Neuronal stem cell (in vitro differentiated cells): Measurements from ENCODE around the gene CALCOCO1.

Source experiments
- DNase-seq: peaks from one replicate; pipeline ENCODE4 v3.0.0-alpha.2; 2013; ENCODE audit warnings: low spot score
- H2AFZ ChIP-seq: one replicate; pipeline ENCODE4 v1.6.1; 2013; ENCODE audit warnings: mild to moderate bottlenecking, low read length, inconsistent platforms
- H2AK5ac ChIP-seq: 2 replicates; pipeline ENCODE4 v1.6.1; 2013; ENCODE audit warnings: low read depth, mild to moderate bottlenecking, inconsistent platforms, low read length, moderate library complexity, mixed read lengths
- H2BK120ac ChIP-seq: 2 replicates; pipeline ENCODE4 v1.6.1; 2013; ENCODE audit warnings: low read depth, mild to moderate bottlenecking, inconsistent platforms, low read length, moderate library complexity, mixed read lengths
- H2BK12ac ChIP-seq: one replicate; pipeline ENCODE4 v1.6.1; 2013; ENCODE audit warnings: low read length, inconsistent platforms
- H2BK15ac ChIP-seq: 2 replicates; pipeline ENCODE4 v1.6.1; 2013; ENCODE audit warnings: mild to moderate bottlenecking, low read length, inconsistent platforms, mixed read lengths
- H2BK5ac ChIP-seq: one replicate; pipeline ENCODE4 v1.6.1; 2013; ENCODE audit warnings: inconsistent platforms, mild to moderate bottlenecking, low read length, moderate library complexity
- H3K14ac ChIP-seq: one replicate; pipeline ENCODE4 v1.6.1; 2013; ENCODE audit warnings: low read length, inconsistent platforms
- H3K18ac ChIP-seq: 2 replicates; pipeline ENCODE4 v1.6.1; 2013; ENCODE audit warnings: low read length, inconsistent platforms
- H3K23ac ChIP-seq: 2 replicates; pipeline ENCODE4 v1.6.1; 2013; ENCODE audit warnings: low read depth, mild to moderate bottlenecking, mixed read lengths, low read length, inconsistent platforms; ENCODE audit not compliant: poor library complexity
- H3K27ac ChIP-seq: replicated peaks from 3 replicates; pipeline ENCODE4 v1.5.1; 2013; ENCODE audit warnings: low read length, inconsistent platforms
- H3K27me3 ChIP-seq, 3 experiments: 2 replicates each; pipeline ENCODE4 v1.6.1; 2013; ENCODE audit warnings: low read length in 3 of 3, mild to moderate bottlenecking in 2 of 3, inconsistent platforms in 1 of 3, low read depth in 1 of 3, mixed read lengths in 1 of 3, moderate library complexity in 1 of 3; ENCODE audit not compliant: control insufficient read depth in 3 of 3, insufficient read depth in 3 of 3
- H3K36me3 ChIP-seq, 2 donors: replicated peaks in 1 of 2; 2 replicates each; pipeline ENCODE4 v1.6.1; 2013; ENCODE audit warnings: low read length in 2 of 2; ENCODE audit not compliant: control insufficient read depth in 2 of 2, insufficient read depth in 2 of 2
- H3K4ac ChIP-seq: 2 replicates; pipeline ENCODE4 v1.6.1; 2013; ENCODE audit warnings: inconsistent platforms, mild to moderate bottlenecking, low read length, moderate library complexity
- H3K4me1 ChIP-seq, 2 donors: 1 replicate in 1 of 2; 2 replicates in 1 of 2; pipeline ENCODE4 v1.6.1; 2013; ENCODE audit warnings: low read length in 2 of 2, low read depth in 1 of 2; ENCODE audit not compliant: control insufficient read depth in 2 of 2, insufficient read depth in 1 of 2
- H3K4me2 ChIP-seq: one replicate; pipeline ENCODE4 v1.6.1; 2013; ENCODE audit warnings: mild to moderate bottlenecking, low read length, inconsistent platforms; ENCODE audit not compliant: insufficient read depth, poor library complexity, severe bottlenecking
- H3K4me3 ChIP-seq, 2 donors: 2 replicates each; pipeline ENCODE4 v1.5.1; 2013; ENCODE audit warnings: low read length in 2 of 2, mild to moderate bottlenecking in 2 of 2, inconsistent platforms in 1 of 2, moderate library complexity in 1 of 2
- H3K79me1 ChIP-seq: one replicate; pipeline ENCODE4 v1.6.1; 2013; ENCODE audit warnings: low read depth, mild to moderate bottlenecking, inconsistent platforms, low read length, moderate library complexity
- H3K9ac ChIP-seq: one replicate; pipeline ENCODE4 v1.6.1; 2013; ENCODE audit warnings: mild to moderate bottlenecking, low read depth, low read length, inconsistent platforms; ENCODE audit not compliant: poor library complexity
- H3K9me3 ChIP-seq, 2 donors: replicated peaks in 1 of 2; 2 replicates each; pipeline versions ENCODE3 to v1.6.1; 2013; ENCODE audit warnings: low read length in 2 of 2, mild to moderate bottlenecking in 2 of 2, inconsistent platforms in 1 of 2, low read depth in 1 of 2, mixed read lengths in 1 of 2, moderate library complexity in 1 of 2; ENCODE audit not compliant: control insufficient read depth in 2 of 2, insufficient read depth in 1 of 2
- H4K8ac ChIP-seq: one replicate; pipeline ENCODE4 v1.6.1; 2013; ENCODE audit warnings: low read depth, mild to moderate bottlenecking, inconsistent platforms, low read length, moderate library complexity
- H4K91ac ChIP-seq: one replicate; pipeline ENCODE4 v1.6.1; 2013; ENCODE audit warnings: low read length, low read depth, mild to moderate bottlenecking, inconsistent platforms; ENCODE audit not compliant: poor library complexity
- WGBS, 2 donors: extraction: QIAGEN DNeasy Blood & Tissue Kit; methylation state at CpG; one replicate each; pipeline ENCODE4 v1.1.7; 2013; ENCODE audit warnings: missing lambda C conversion rate in 2 of 2, mixed read lengths in 1 of 2; ENCODE audit not compliant: insufficient read length in 2 of 2, insufficient replicate concordance in 1 of 2; ENCODE audit errors: extremely low coverage in 2 of 2; 5-methylcytosine and 5-hydroxymethylcytosine counted together

CALCOCO1 gene

GRCh38 chr12:53749986-53750811 lies 22.9 kb upstream of the CALCOCO1 start:
- H3K27me3 ChIP-seq: peaks cover 0 to 92% (median 46%) of the 10 kb centered on the region in 3 experiments
- no peak overlapping the region for H3K4ac ChIP-seq
- H3K18ac ChIP-seq: peak overlapping the region; percentile 94
- no CpG with 5 or more reads among the region's 10 CpGs for WGBS, 2 donors
- H3K4me2 ChIP-seq: peak overlapping the region; percentile 77
- H3K4me1 ChIP-seq: peaks cover 22 to 43% of the 10 kb centered on the region in 2 donors
- peak overlapping the region; percentile 16 for H2AK5ac ChIP-seq
- peak overlapping the region; percentile 78 for H2BK12ac ChIP-seq
- H3K14ac ChIP-seq: no peak overlapping the region
- H3K79me1 ChIP-seq: no peaks in the 10 kb centered on the region
- DNase-seq: no peak
- H3K36me3 ChIP-seq: no peaks in the 10 kb centered on the region
- H2BK5ac ChIP-seq: no peak overlapping the region
- peak overlapping the region; percentile 57 for H2BK120ac ChIP-seq
- no peaks in the 10 kb centered on the region for H3K9me3 ChIP-seq
- peak overlapping the region; percentile 75 for H3K23ac ChIP-seq
- H2BK15ac ChIP-seq: peak overlapping the region; percentile 68
- peak overlapping the region in 1 of 2 donors; percentile 48 for H3K4me3 ChIP-seq
- H4K8ac ChIP-seq: no peak overlapping the region
- peak overlapping the region; percentile 96 for H2AFZ ChIP-seq
- H4K91ac ChIP-seq: no peak overlapping the region
- peak overlapping the region; percentile 83 for H3K27ac ChIP-seq
- H3K9ac ChIP-seq: peak overlapping the region; percentile 93

- WGBS, 2 donors: no CpG with 5 or more reads among the region's 22 CpGs
- peak overlapping the region; percentile 14 for H2BK5ac ChIP-seq
- H2BK120ac ChIP-seq: no peak overlapping the region
- H4K8ac ChIP-seq: no peak overlapping the region
- H3K27ac ChIP-seq: no peak overlapping the region
- peak overlapping the region; percentile 24 for H2BK15ac ChIP-seq
- no peak overlapping the region for H3K14ac ChIP-seq
- H3K18ac ChIP-seq: peak overlapping the region; percentile 41
- H3K4me1 ChIP-seq: peaks cover 22 to 47% of the 10 kb centered on the region in 2 donors
- no peaks in the 10 kb centered on the region for H3K9me3 ChIP-seq
- peak overlapping the region; percentile 35 for H3K4me2 ChIP-seq
- H3K4ac ChIP-seq: no peak overlapping the region
- H3K9ac ChIP-seq: no peak overlapping the region
- peak overlapping the region; percentile 89 for H2AFZ ChIP-seq
- no peak for DNase-seq
- peaks cover 0 to 89% (median 39%) of the 10 kb centered on the region in 3 experiments for H3K27me3 ChIP-seq
- no peaks in the 10 kb centered on the region for H3K36me3 ChIP-seq
- H3K23ac ChIP-seq: no peak overlapping the region
- H3K79me1 ChIP-seq: no peaks in the 10 kb centered on the region
- peak overlapping the region; percentile 31 for H4K91ac ChIP-seq
- H2BK12ac ChIP-seq: no peak overlapping the region
- peak overlapping the region; percentile 50 for H2AK5ac ChIP-seq
- H3K4me3 ChIP-seq: peak overlapping the region in 1 of 2 donors; percentile 19
These were observed 21.0 kb upstream of the CALCOCO1 start for GRCh38 chr12:53748072-53748840.

- H3K14ac ChIP-seq: no peak overlapping the region
- no peak overlapping the region for H4K8ac ChIP-seq
- no peak overlapping the region for H2AK5ac ChIP-seq
- no peak overlapping the region for H3K9ac ChIP-seq
- H3K27ac ChIP-seq: no peak overlapping the region
- H3K23ac ChIP-seq: no peak overlapping the region
- H3K27me3 ChIP-seq: peaks cover 0 to 88% (median 30%) of the 10 kb centered on the region in 3 experiments
- H2BK15ac ChIP-seq: no peak overlapping the region
- H3K36me3 ChIP-seq: no peaks in the 10 kb centered on the region
- H3K4me1 ChIP-seq: peaks cover 22 to 40% of the 10 kb centered on the region in 2 donors
- no peaks in the 10 kb centered on the region for H3K9me3 ChIP-seq
- no peak for DNase-seq
- no peak overlapping the region for H2BK5ac ChIP-seq
- H3K79me1 ChIP-seq: no peaks in the 10 kb centered on the region
- H2BK120ac ChIP-seq: no peak overlapping the region
- peak overlapping the region; percentile 55 for H2AFZ ChIP-seq
- no peak overlapping the region for H4K91ac ChIP-seq
- peak overlapping the region; percentile 32 for H2BK12ac ChIP-seq
- H3K18ac ChIP-seq: peak overlapping the region; percentile 64
- H3K4me2 ChIP-seq: peak overlapping the region; percentile 18
- H3K4me3 ChIP-seq: no peak overlapping the region
- WGBS, 2 donors: no CpG with 5 or more reads among the region's 5 CpGs
- H3K4ac ChIP-seq: no peak overlapping the region
These were observed 19.8 kb upstream of the CALCOCO1 start for GRCh38 chr12:53747095-53747494.
